ENCODE data around the gene TBC1D22A. TPM values are rescaled to one million over a fixed set of nuclear protein-coding genes. Genes with fewer than 3 reads are reported as not detected.

The TBC1D22A gene
- total and polyA plus RNA-seq, 2 experiments from 2014 or later, result 15.3 to 19.8 TPM

DNA sequence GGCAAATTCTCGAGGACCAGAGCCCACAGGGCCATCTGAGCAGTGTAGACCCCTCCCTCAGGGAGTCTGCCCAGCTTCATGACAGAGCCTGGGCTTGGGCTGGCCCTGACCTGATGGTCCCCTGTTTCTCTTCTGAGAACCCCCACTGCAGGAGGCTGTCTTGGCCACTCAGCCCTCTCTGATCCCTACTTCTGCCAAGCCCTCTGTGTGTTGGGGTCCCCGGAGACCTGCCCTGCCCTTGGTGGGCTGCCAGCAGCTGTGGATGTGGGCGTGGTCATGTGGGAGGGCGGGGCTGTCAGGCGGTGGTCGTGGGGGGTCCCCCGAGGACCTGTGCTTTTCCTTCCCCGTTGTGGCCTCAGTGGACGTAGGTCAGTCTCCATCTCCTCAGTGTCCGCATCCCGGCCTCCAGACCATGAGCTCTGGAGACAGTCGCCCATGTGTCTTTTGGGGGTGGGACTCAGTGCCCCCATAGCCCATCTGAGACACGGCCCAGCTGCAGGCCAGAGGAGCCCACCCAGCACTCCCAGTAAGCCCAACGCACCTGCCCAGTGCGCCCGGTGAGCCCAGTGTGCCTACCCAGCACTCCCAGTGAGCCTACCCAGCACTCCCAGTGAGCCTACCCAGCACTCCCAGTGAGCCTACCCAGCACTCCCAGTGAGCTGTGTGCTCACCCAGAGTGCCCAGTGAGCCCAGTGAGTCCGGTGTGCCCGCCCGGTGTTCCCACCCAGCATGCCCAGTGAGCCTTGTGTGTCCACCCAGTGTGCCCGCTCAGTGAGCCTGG is 409.2 kb downstream of the TBC1D22A start:
- Histone ChIP-seq H3K27me3 (no peaks in the 10 kb centered on the region), H3K4me1 (ENCODE audit: insufficient read depth) (no peaks in the 10 kb centered on the region), H3K9me2 (replicated peaks; ENCODE audit: insufficient read depth) (no peaks in the 10 kb centered on the region), H3K27ac (no peak overlapping the region), H3K36me3 (replicated peaks; ENCODE audit: insufficient read depth, low read depth) (no peaks in the 10 kb centered on the region), H3K9me3 (ENCODE audit: low read depth) (no peaks in the 10 kb centered on the region), H3K79me2 (no peaks in the 10 kb centered on the region), H3K4me3 (no peak overlapping the region), H4K20me1 (ENCODE audit: insufficient read depth, poor library complexity, severe bottlenecking) (no peaks in the 10 kb centered on the region), H3K4me2 (no peak overlapping the region), H2AFZ (no peak overlapping the region)
- TF ChIP-seq CTCF (IDR thresholded peaks at IDR 0.05; ENCODE audit: poor library complexity) (no peak), EZH2 (IDR thresholded peaks at IDR 0.05; ENCODE audit: borderline replicate concordance) (no peak), EZH2phosphoT487 (IDR thresholded peaks at IDR 0.05; ENCODE audit: low read depth, severe bottlenecking, unreplicated experiment) (no peak)
- 95% methylated on average over 18 of the region's 20 CpGs for WGBS (ENCODE audit: low lambda C conversion rate, missing lambda C conversion rate)
- DNase-seq (ENCODE audit: low spot score), result no peak

DNA sequence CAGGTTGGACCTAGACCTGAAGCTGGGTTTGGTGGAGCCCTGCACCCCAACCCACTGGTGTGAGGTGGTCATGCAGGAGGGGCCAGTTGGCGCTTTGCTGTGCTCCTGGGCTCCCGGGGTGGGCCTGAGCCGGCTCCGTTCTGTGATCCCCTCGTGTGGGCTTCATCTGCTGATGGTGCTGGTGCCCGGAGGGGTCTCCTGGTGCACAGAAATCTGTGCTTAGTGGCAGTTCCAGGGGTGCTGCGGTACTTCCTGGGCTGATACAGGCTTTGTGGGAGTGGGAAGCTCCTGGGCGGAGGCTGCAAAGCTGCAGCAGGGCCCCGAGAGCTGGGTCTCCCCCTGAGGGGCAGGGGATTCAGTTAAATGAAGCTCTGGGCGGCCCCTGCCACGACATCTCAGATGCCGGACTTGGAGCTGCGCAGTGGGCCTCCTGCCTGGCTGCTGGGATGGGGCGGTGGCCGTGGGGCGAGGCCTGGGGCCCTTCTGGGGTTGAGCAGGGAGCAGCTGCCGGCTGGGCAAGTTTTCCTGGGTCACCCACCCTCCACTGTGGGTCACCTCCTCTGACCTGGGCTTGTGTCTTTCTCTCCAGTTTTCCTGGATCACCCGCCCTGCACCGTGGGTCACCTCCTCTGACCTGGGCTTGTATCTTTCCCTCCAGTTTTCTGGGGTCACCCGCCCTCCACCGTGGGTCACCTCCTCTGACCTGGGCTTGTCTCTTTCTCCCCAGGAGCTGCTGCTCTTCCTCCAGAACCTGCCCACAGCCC is 410.5 kb downstream of the TBC1D22A start:
- Histone ChIP-seq H3K36me3 (replicated peaks; ENCODE audit: insufficient read depth, low read depth) (no peaks in the 10 kb centered on the region), H3K4me1 (ENCODE audit: insufficient read depth) (no peaks in the 10 kb centered on the region), H3K27ac (no peak overlapping the region), H4K20me1 (ENCODE audit: insufficient read depth, poor library complexity, severe bottlenecking) (no peaks in the 10 kb centered on the region), H2AFZ (no peak overlapping the region), H3K4me2 (no peak overlapping the region), H3K27me3 (no peaks in the 10 kb centered on the region), H3K9me3 (ENCODE audit: low read depth) (no peaks in the 10 kb centered on the region), H3K4me3 (no peak overlapping the region), H3K9me2 (replicated peaks; ENCODE audit: insufficient read depth) (no peaks in the 10 kb centered on the region), H3K79me2 (no peaks in the 10 kb centered on the region)
- 95% methylated on average over 21 of the region's 21 CpGs for WGBS (ENCODE audit: low lambda C conversion rate, missing lambda C conversion rate)
- TF ChIP-seq EZH2 (IDR thresholded peaks at IDR 0.05; ENCODE audit: borderline replicate concordance), result no peak
- no peak for TF ChIP-seq EZH2phosphoT487 (IDR thresholded peaks at IDR 0.05; ENCODE audit: low read depth, severe bottlenecking, unreplicated experiment)
- TF ChIP-seq CTCF (IDR thresholded peaks at IDR 0.05; ENCODE audit: poor library complexity), result no peak
- DNase-seq (ENCODE audit: low spot score), result no peak

DNA sequence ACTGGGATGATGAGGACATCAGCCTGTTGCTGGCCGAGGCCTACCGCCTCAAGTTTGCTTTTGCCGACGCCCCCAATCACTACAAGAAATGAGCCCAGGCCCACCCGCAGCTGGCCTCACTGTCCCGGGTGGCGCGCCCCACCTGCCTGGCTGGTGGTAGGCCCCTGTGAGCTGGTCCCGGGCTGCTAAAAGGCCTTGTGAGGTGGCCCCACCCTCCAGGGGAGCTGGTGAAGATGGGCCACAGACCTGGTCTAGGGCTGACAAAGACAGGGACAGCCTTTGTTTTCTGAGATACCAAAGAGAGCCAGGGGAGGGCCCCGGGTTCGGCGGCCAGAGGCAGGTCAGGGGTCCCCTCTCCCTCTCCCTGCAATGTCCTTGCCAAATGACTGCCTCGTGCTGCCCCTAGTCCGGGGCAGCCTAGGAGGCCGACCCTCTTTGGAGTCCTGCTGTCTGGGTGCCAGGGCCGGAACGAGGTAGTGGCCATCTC is 411.1 kb downstream of the TBC1D22A start:
- TF ChIP-seq EZH2 (IDR thresholded peaks at IDR 0.05; ENCODE audit: borderline replicate concordance) (no peak), EZH2phosphoT487 (IDR thresholded peaks at IDR 0.05; ENCODE audit: low read depth, severe bottlenecking, unreplicated experiment) (no peak), CTCF (IDR thresholded peaks at IDR 0.05; ENCODE audit: poor library complexity) (no peak)
- WGBS (ENCODE audit: low lambda C conversion rate, missing lambda C conversion rate), result 95% methylated on average over 16 of the region's 17 CpGs
- no peak overlapping the region for H2AFZ ChIP-seq
- H3K4me1 ChIP-seq (ENCODE audit: insufficient read depth), result no peaks in the 10 kb centered on the region
- H3K36me3 ChIP-seq (replicated peaks; ENCODE audit: insufficient read depth, low read depth), result no peaks in the 10 kb centered on the region
- H4K20me1 ChIP-seq (ENCODE audit: insufficient read depth, poor library complexity, severe bottlenecking), result no peaks in the 10 kb centered on the region
- no peak overlapping the region for H3K4me2 ChIP-seq
- no peaks in the 10 kb centered on the region for H3K79me2 ChIP-seq
- H3K9me3 ChIP-seq (ENCODE audit: low read depth), result no peaks in the 10 kb centered on the region
- no peaks in the 10 kb centered on the region for H3K27me3 ChIP-seq
- H3K27ac ChIP-seq, result no peak overlapping the region
- no peak overlapping the region for H3K4me3 ChIP-seq
- no peaks in the 10 kb centered on the region for H3K9me2 ChIP-seq (replicated peaks; ENCODE audit: insufficient read depth)
- no peak for DNase-seq (ENCODE audit: low spot score)
